Activated naive CD8-positive, alpha-beta T cell treated with anti-CD3 and anti-CD28 coated beads, Interleukin-2, amount 50 U/mL, for 16 hours (primary cell): ENCODE measurements around the gene WNT1.

ENCODE experiments used
- DNase-seq: peaks from one replicate; pipeline ENCODE4 v3.0.0-alpha.2; 2020; ENCODE audit warnings: low read depth, low spot score

The WNT1 gene

GRCh38 chr12:48978291-48978740 is at the start of gene WNT1:
TSS of gene WNT1 (plus strand) at chr12:48978322. CDS start at chr12:48978651, 329 bp downstream.
- no peak for DNase-seq

GRCh38 chr12:48929551-48929950 is 48.6 kb upstream of the WNT1 start:
- no peak for DNase-seq

GRCh38 chr12:48930475-48930874 is 47.6 kb upstream of the WNT1 start:
- no peak for DNase-seq

DNA sequence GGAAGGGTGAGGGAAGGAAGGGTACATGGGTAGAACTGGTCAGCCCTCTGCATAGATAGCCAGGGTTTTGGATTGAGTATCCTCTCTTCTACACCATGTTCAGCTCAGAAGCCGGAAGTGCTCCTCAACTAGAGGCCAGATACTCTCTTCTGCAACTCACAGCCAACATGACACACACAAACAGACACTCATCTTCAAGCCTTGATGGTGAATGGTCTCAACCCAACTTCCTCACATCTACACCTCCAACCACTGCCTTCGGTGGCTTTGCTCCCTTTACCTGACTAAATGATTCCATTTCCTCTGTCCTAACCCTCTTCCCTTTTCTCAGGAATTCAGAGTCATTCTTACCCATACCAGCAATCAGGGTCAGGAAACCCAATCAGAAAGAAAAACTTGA is 45.2 kb upstream of the WNT1 start:
- no peak for DNase-seq

- DNase-seq = no peak
Measured at GRCh38 chr12:48933664-48934311, 44.3 kb upstream of the WNT1 start.

- no peak for DNase-seq
Measured at GRCh38 chr12:48934312-48934706, 43.8 kb upstream of the WNT1 start.

GRCh38 chr12:48936379-48936979 is 41.6 kb upstream of the WNT1 start:
- DNase-seq = peak; percentile 70

DNA sequence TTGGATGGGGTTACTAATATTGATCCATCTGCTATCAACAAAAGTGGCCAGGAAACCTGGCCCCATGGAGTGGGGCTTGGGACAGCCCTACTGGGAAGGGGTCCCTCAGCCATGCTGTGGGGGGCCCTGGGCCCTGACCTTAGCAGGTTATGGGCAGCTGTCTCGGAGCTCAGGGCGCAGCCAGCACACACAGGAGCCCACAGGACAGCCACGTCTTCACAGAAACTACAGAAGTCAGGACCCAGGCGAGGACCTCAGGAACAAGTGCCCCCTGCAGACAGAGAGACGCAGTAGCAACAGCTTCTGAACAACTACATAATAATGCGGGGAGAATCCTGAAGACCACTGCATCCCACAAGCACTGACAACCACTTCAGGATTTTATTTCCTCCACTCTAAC is 41.0 kb upstream of the WNT1 start:
- no peak for DNase-seq

DNA sequence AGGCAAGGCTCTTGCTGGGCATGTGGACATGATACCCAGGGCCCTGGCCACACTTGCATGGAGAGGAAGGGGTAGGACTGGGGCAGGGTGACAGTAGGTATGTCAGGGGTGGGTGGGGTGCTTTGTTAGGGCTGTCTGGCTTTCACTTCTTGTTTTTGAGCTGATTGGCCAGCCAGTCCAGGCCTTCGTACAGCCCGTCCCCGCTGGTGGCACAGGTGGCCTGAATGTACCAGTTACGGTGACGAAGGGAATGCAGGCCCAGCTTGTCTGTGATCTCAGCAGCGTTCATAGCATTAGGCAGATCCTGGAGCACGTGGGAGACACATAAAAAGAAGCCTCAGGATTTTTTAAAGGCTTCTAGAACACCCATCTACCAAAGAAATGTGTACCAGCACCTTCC is 39.3 kb upstream of the WNT1 start:
- no peak for DNase-seq

DNA sequence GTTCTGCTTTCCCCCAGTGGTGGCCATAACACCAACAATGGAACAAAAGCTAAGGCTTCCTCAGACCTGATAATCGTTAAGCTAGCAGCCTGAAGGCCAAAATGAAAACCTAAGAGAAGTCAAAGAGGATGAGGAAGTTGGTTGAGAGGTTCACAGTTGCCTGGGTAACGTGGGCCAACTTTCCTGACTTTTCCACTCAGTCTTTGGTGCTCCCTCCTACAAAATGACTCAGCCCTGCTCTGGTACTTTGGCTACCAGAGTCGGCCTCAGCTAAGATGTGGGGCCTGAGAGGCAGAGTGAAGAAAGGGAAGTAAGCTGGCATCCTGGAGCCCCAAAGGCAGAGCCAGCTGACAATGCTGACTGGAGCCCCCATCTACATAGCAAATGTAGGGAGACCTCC is 37.9 kb upstream of the WNT1 start:
- DNase-seq = no peak

- no peak for DNase-seq
Measured at GRCh38 chr12:48943221-48943620, 34.9 kb upstream of the WNT1 start.

GRCh38 chr12:48946205-48946604 is 31.9 kb upstream of the WNT1 start:
- DNase-seq = no peak

- no peak for DNase-seq
Measured at GRCh38 chr12:48946943-48947342, 31.2 kb upstream of the WNT1 start.

DNA sequence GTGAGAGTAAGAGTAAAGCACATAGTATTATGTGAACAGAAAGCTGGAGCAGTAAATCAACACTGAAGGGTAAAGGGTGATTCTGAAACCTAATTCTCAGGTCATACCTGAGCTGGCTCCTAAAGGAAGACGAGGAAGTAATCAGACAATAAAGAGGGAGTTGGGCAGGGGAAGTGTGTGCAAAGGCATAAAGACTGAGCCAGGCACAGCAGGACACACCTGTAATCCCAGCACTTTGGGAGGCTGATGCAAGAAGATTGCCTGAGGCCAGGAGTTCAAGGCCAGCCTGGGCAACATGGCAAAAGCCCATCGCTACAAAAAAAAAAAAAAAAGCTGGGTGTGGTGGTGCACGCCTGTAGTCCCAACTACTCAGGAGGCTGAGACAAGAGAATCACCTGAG is 30.4 kb upstream of the WNT1 start:
- no peak for DNase-seq

GRCh38 chr12:48952691-48953090 is 25.4 kb upstream of the WNT1 start:
- no peak for DNase-seq

DNA sequence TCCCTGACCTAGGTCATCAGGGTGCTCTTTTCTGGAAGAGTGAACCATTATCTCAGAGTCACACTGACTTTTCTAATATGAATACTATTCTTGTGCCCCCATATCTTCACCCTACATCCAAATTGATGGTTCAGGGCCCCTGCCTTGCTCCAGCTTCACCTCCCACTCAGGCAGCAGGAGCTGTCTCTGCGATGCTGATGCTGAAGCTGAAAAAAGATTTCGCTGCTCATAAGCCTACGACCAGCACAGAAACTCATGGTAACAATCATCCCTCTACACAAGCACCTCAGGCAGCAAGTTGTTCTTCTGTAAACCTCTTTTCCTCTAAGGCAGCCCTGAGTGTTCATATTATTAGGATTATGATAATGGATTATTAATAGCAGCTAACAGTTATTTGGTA is 24.1 kb upstream of the WNT1 start:
- no peak for DNase-seq

GRCh38 chr12:48954841-48955501 is 23.2 kb upstream of the WNT1 start:
- DNase-seq = no peak

GRCh38 chr12:48956279-48957140 is 21.6 kb upstream of the WNT1 start:
- no peak for DNase-seq

- peak; percentile 73 for DNase-seq
Measured at GRCh38 chr12:48957141-48958048, 20.7 kb upstream of the WNT1 start, which contains the start of gene ARF3. TSS of gene ARF3 (minus strand) at chr12:48957487. CDS start at chr12:48941095, 16,392 bp downstream.

DNA sequence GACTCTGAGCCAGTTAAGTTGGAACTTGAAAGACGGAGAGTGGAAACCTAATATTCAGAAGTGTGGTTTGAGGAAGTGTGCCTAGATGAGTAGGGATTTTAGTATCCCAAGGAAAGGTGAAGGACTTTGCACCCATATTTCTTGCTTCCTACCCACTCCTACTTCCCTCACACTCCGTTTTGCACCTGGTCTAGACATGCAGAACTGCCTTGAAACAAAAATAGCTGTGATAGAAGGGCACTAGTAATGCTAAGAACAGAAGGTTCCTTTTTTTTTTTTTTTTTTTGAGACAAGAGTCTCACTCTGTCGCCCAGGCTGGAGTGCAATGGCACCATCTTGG is 20.1 kb upstream of the WNT1 start:
- DNase-seq = no peak

- DNase-seq = no peak
Measured at GRCh38 chr12:48960834-48961233, 17.3 kb upstream of the WNT1 start.
